ENCODE results near the gene MED12L.

Gene MED12L

GRCh38 chr3:151477591-151478334 lies 392.3 kb downstream of the MED12L start:
- DNase-seq = no peak

- no peak for DNase-seq
Observed at GRCh38 chr3:151478335-151478697, 392.9 kb downstream of the MED12L start.

GRCh38 chr3:151479452-151479851 lies 394.0 kb downstream of the MED12L start:
- no peak for DNase-seq

- DNase-seq = no peak
Observed at GRCh38 chr3:151480492-151480891, 395.0 kb downstream of the MED12L start.

GRCh38 chr3:151483488-151483887 lies 398.0 kb downstream of the MED12L start:
- no peak for DNase-seq

- no peak for DNase-seq
Observed at GRCh38 chr3:151483961-151484520, 398.6 kb downstream of the MED12L start.

Measured in stimulated activated CD8-positive, alpha-beta memory T cell treated with anti-CD3 and anti-CD28 coated beads, Interleukin-4, amount 100 ng/mL, for 48 hours (primary cell).